H1 (cell line): ENCODE data around the gene POGK. TPM values are rescaled to one million over a fixed set of nuclear protein-coding genes. Genes with fewer than 3 reads are reported as not detected.
"Not testable (repeated sequence)": the region's sequence is repeated elsewhere in the genome, so short reads cannot be mapped to it uniquely, and the experiment has no call there.

ENCODE experiments used
- CTCF ChIA-PET: fragments of 300-600 bp; sonication (Branson Sonifier 250); formaldehyde crosslinking; loops from one replicate; lab custom pipeline; 2021; ENCODE audit not compliant: partially characterized antibody; lab: Charles Lee
- POLR2A ChIA-PET: fragments of 300-600 bp; sonication (Branson Sonifier 250); formaldehyde crosslinking; loops from one replicate; lab custom pipeline; 2021; ENCODE audit warnings: inconsistent platforms; ENCODE audit not compliant: partially characterized antibody; lab: Charles Lee
- DNase-seq, 2 experiments: peaks; one replicate each; pipeline versions ENCODE4 v3.0.0 to v3.0.0-alpha.2; 2010 to 2022; ENCODE audit warnings: low spot score in 2 of 2, low read depth in 1 of 2, mixed read lengths in 1 of 2
- FAIRE-seq: peaks from 2 replicates; lab custom pipeline; 2011; peaks lifted over from hg19 to GRCh38; lab: Jason Lieb, UNC
- H2AFZ ChIP-seq: 2 replicates; pipeline ENCODE4 v1.8.1; 2012; ENCODE audit warnings: low read length, inconsistent platforms
- H2AK5ac ChIP-seq: 2 replicates; pipeline ENCODE4 v1.6.1; 2013; ENCODE audit warnings: low read depth, low read length
- H2BK120ac ChIP-seq: replicated peaks from 2 replicates; pipeline ENCODE3; 2013; ENCODE audit warnings: low read depth, low read length, inconsistent platforms
- H2BK12ac ChIP-seq: 2 replicates; pipeline ENCODE4 v1.6.1; 2013; ENCODE audit warnings: low read depth, low read length
- H2BK15ac ChIP-seq: 2 replicates; pipeline ENCODE4 v1.6.1; 2013; ENCODE audit warnings: low read length
- H2BK20ac ChIP-seq: 2 replicates; pipeline ENCODE4 v1.6.1; 2013; ENCODE audit warnings: low read length
- H2BK5ac ChIP-seq: 2 replicates; pipeline ENCODE4 v1.6.1; 2013; ENCODE audit warnings: low read depth, low read length
- H3K14ac ChIP-seq: 2 replicates; pipeline ENCODE4 v1.6.1; 2013; ENCODE audit warnings: inconsistent platforms; ENCODE audit not compliant: insufficient read length
- H3K18ac ChIP-seq: 2 replicates; pipeline ENCODE4 v1.6.1; 2013; ENCODE audit warnings: low read length; ENCODE audit errors: extremely low read depth
- H3K23ac ChIP-seq: 2 replicates; pipeline ENCODE4 v1.6.1; 2013; ENCODE audit warnings: inconsistent platforms; ENCODE audit not compliant: insufficient read length
- H3K23me2 ChIP-seq: 2 replicates; pipeline ENCODE4 v1.6.1; 2013; ENCODE audit warnings: low read depth, low read length
- H3K27ac ChIP-seq: 2 replicates; pipeline ENCODE4 v1.6.1; 2011; ENCODE audit warnings: low read depth, low read length, inconsistent platforms
- H3K27me3 ChIP-seq, 4 experiments: replicated peaks in 1 of 4; 1 replicate in 1 of 4; 2 replicates in 3 of 4; pipeline versions ENCODE4 v1.6.1 to v1.8.1; 2011 to 2013; ENCODE audit warnings: low read length in 3 of 4, mild to moderate bottlenecking in 3 of 4, inconsistent platforms in 2 of 4, mixed read lengths in 2 of 4, moderate library complexity in 1 of 4; ENCODE audit not compliant: control insufficient read depth in 3 of 4, insufficient read depth in 3 of 4; ENCODE audit errors: extremely low read depth in 1 of 4
- H3K36me3 ChIP-seq, 4 experiments: 2 replicates each; pipeline versions ENCODE4 v1.6.1 to v1.8.1; 2011 to 2013; ENCODE audit warnings: mild to moderate bottlenecking in 4 of 4, low read length in 3 of 4, moderate library complexity in 2 of 4, control low read depth in 1 of 4, inconsistent platforms in 1 of 4; ENCODE audit not compliant: insufficient read depth in 4 of 4, control insufficient read depth in 2 of 4
- H3K4ac ChIP-seq: replicated peaks from 2 replicates; pipeline ENCODE3; 2013; ENCODE audit warnings: low read length, low read depth, mixed read lengths, inconsistent platforms; ENCODE audit not compliant: insufficient read length
- H3K4me1 ChIP-seq, 4 experiments: replicated peaks in 1 of 4; 1 replicate in 1 of 4; 2 replicates in 3 of 4; pipeline versions ENCODE4 v1.6.1 to v1.8.1; 2011 to 2013; ENCODE audit warnings: low read length in 3 of 4, inconsistent platforms in 2 of 4, mixed read lengths in 1 of 4; ENCODE audit not compliant: insufficient read depth in 4 of 4, control insufficient read depth in 3 of 4
- H3K4me2 ChIP-seq, 2 experiments: 2 replicates each; pipeline versions ENCODE4 v1.6.1 to v1.8.1; 2011 to 2013; ENCODE audit warnings: low read depth in 2 of 2, low read length in 2 of 2, control low read depth in 1 of 2, inconsistent platforms in 1 of 2, mild to moderate bottlenecking in 1 of 2; ENCODE audit not compliant: insufficient read depth in 1 of 2
- H3K4me3 ChIP-seq, 4 experiments: fragments of 200-600, 300-600 bp in 1 of 4; sonication (generic), shearing (Covaris generic), sonication (Bioruptor Twin) in 1 of 4; 2 replicates each; pipeline versions ENCODE4 v1.5.1 to v1.8.1; 2011 to 2016; ENCODE audit warnings: low read length in 4 of 4, low read depth in 3 of 4, control low read depth in 2 of 4, inconsistent platforms in 2 of 4, mild to moderate bottlenecking in 2 of 4, mixed read lengths in 1 of 4, moderate library complexity in 1 of 4; ENCODE audit not compliant: insufficient read depth in 2 of 4; ENCODE audit errors: extremely low read depth in 1 of 4
- H3K56ac ChIP-seq: replicated peaks from 2 replicates; pipeline ENCODE3; 2013; ENCODE audit warnings: low read depth, mild to moderate bottlenecking, mixed read lengths, low read length, inconsistent platforms; ENCODE audit not compliant: insufficient read length
- H3K79me1 ChIP-seq: 2 replicates; pipeline ENCODE4 v1.6.1; 2013; ENCODE audit warnings: low read depth, low read length, control low read depth
- H3K79me2 ChIP-seq, 2 experiments: 2 replicates each; pipeline versions ENCODE4 v1.6.1 to v1.8.1; 2012 to 2013; ENCODE audit warnings: low read length in 2 of 2, mild to moderate bottlenecking in 2 of 2, inconsistent platforms in 1 of 2; ENCODE audit not compliant: insufficient read depth in 2 of 2, control insufficient read depth in 1 of 2
- H3K9ac ChIP-seq, 4 experiments: replicated peaks in 1 of 4; 1 replicate in 1 of 4; 2 replicates in 3 of 4; pipeline versions ENCODE4 v1.6.1 to v1.8.1; 2011 to 2013; ENCODE audit warnings: low read depth in 3 of 4, low read length in 3 of 4, control low read depth in 2 of 4, mild to moderate bottlenecking in 2 of 4, moderate library complexity in 2 of 4, inconsistent platforms in 1 of 4; ENCODE audit errors: extremely low read depth in 1 of 4
- H3K9me3 ChIP-seq, 2 experiments: 2 replicates each; pipeline versions ENCODE4 v1.6.1 to v1.8.1; 2012 to 2013; ENCODE audit warnings: mild to moderate bottlenecking in 2 of 2, moderate library complexity in 2 of 2, control low read depth in 1 of 2, inconsistent platforms in 1 of 2, low read depth in 1 of 2, low read length in 1 of 2, mixed read lengths in 1 of 2; ENCODE audit not compliant: insufficient read depth in 2 of 2
- H4K20me1 ChIP-seq, 2 experiments: replicated peaks in 1 of 2; 2 replicates each; pipeline versions ENCODE3 to v1.8.1; 2011 to 2013; ENCODE audit warnings: inconsistent platforms in 2 of 2, low read length in 2 of 2, mild to moderate bottlenecking in 1 of 2; ENCODE audit not compliant: insufficient read depth in 2 of 2, control insufficient read depth in 1 of 2
- H4K5ac ChIP-seq: 2 replicates; pipeline ENCODE4 v1.6.1; 2013; ENCODE audit warnings: low read length, low read depth, mixed read lengths, inconsistent platforms; ENCODE audit not compliant: insufficient read length
- H4K8ac ChIP-seq: 2 replicates; pipeline ENCODE4 v1.8.0; 2013; ENCODE audit warnings: mild to moderate bottlenecking, moderate library complexity, low read length, inconsistent platforms; ENCODE audit not compliant: insufficient read depth; ENCODE audit errors: extremely low read depth
- H4K91ac ChIP-seq: replicated peaks from 2 replicates; pipeline ENCODE3; 2013; ENCODE audit warnings: low read length, mixed read lengths, inconsistent platforms; ENCODE audit not compliant: insufficient read length
- FOSL1 ChIP-seq: IDR thresholded peaks from 2 replicates; pipeline ENCODE4 v1.6.1; 2011; ENCODE audit warnings: mild to moderate bottlenecking, low read depth, low read length, moderate library complexity; ENCODE audit not compliant: insufficient read depth
- JUN ChIP-seq: IDR thresholded peaks from 2 replicates; pipeline ENCODE4 v1.6.1; 2011; ENCODE audit warnings: low read depth, mild to moderate bottlenecking, improper control_type of control experiment, low read length
- WGBS, 2 experiments: shearing (Covaris generic) in 1 of 2; methylation state at CpG; one replicate each; pipeline versions ENCODE4 v1.1.6 to v1.1.7; 2013 to 2015; ENCODE audit warnings: low lambda C conversion rate in 2 of 2, mixed read lengths in 2 of 2, inconsistent platforms in 1 of 2, low coverage in 1 of 2, missing lambda C conversion rate in 1 of 2; ENCODE audit not compliant: insufficient replicate concordance in 2 of 2, insufficient coverage in 1 of 2, insufficient read length in 1 of 2; ENCODE audit errors: extremely low coverage in 1 of 2, missing lambda C conversion rate in 1 of 2; 5-methylcytosine and 5-hydroxymethylcytosine counted together
- polyA plus RNA-seq, 7 experiments: library from polyadenylated mRNA; depleted of rRNA in 3 of 7; stranded (reverse) in 5 of 7; unstranded in 2 of 7; fragments of >200 nt in 5 of 7; fragments of 200-250 nt in 2 of 7; gene quantifications; 1 replicate in 5 of 7; 2 replicates in 1 of 7; 4 replicates in 1 of 7; pipeline versions ENCODE4 v1.2.1 to v1.2.3, GENCODE V29; 2011 to 2013; ENCODE audit warnings: missing spikeins in 2 of 7, mixed read lengths in 2 of 7
- total RNA-seq: library from RNA; stranded (reverse); fragmentation: NEBNext Ultra II Directional; extraction: Animal tissue kit (Norgen Biotek cat#: 25700); gene quantifications from 2 replicates; pipeline ENCODE4 v1.2.1, GENCODE V29; 2021

The POGK gene
- total and polyA plus RNA-seq, 2 of the 8 experiments (the other 6 are each of a cell fraction or from before 2014, with no cell fraction given) = 16.9 to 40.3 TPM

GRCh38 chr1:166827426-166827825 is 11.8 kb upstream of the POGK start (continued):
- TF ChIP-seq FOSL1 (no peak), JUN (no peak)

DNA sequence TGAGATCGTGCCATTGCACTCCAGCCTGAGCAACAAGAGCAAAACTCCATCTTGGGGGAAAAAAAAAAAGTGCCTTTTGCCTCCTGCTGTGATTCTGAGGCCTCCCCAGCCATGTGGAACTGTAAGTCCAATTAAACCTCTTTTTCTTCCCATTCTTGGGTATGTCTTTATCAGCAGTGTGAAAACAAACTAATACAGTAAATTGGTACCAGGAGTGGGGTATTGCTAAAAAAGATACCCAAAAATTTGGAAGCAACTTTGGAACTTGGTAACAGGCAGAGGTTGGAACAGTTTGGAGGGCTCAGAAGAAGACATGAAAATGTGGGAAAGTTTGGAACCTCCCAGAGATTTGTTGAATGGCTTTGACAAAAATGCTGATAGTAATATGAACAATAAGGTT is 9.5 kb upstream of the POGK start:
- H3K36me3 ChIP-seq, POLR2A ChIA-PET, H3K79me1 ChIP-seq, H3K4me2 ChIP-seq, H3K9ac ChIP-seq, FAIRE-seq, H3K27me3 ChIP-seq, H4K91ac ChIP-seq, CTCF ChIA-PET, H2BK15ac ChIP-seq, H4K20me1 ChIP-seq, H3K23ac ChIP-seq, H2BK5ac ChIP-seq, H3K4ac ChIP-seq, H2AFZ ChIP-seq, H3K27ac ChIP-seq, H3K4me1 ChIP-seq, H3K9me3 ChIP-seq, H3K79me2 ChIP-seq, H3K18ac ChIP-seq, H3K14ac ChIP-seq, H3K56ac ChIP-seq, H4K5ac ChIP-seq, H2BK12ac ChIP-seq, H2AK5ac ChIP-seq, H2BK120ac ChIP-seq, H3K23me2 ChIP-seq, H4K8ac ChIP-seq, DNase-seq, H3K4me3 ChIP-seq, H2BK20ac ChIP-seq: not testable (repeated sequence)
- 86% methylated on average over 1 of the region's 1 CpG; no CpG with 5 or more reads in 1 of the 2 experiments for WGBS, 2 experiments
